ENCODE data around the gene SAMD14.

DNA sequence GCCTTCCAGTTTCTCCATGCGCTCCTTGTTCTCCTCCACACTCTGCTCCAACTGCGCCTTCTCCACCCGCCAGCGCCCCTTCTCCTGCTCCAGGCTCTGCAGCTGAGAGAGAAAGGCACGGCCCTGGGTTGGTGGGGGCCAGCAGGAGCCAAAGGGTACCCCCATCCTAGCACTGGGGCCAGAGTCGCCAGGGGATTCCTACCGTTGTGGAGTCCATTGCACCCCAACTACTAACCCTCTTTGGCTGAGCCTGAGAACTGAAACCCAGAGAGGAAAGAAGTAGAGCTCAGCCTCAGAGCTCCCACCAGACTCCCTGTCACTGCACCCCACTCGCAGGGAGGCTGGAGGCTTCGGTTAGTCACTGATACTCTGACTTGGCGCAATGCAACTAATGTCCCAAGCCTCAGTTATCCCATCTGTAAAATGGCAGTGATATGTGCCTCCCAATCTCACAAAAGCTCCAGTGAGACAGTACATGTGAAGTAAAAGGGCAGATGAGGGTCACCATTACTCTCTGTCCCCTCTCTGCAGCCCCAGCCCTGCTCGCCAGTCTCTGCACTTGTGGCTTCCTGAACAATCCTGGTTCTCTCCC is 6.2 kb upstream of the SAMD14 start:
- TF ChIP-seq, protein P1, sequence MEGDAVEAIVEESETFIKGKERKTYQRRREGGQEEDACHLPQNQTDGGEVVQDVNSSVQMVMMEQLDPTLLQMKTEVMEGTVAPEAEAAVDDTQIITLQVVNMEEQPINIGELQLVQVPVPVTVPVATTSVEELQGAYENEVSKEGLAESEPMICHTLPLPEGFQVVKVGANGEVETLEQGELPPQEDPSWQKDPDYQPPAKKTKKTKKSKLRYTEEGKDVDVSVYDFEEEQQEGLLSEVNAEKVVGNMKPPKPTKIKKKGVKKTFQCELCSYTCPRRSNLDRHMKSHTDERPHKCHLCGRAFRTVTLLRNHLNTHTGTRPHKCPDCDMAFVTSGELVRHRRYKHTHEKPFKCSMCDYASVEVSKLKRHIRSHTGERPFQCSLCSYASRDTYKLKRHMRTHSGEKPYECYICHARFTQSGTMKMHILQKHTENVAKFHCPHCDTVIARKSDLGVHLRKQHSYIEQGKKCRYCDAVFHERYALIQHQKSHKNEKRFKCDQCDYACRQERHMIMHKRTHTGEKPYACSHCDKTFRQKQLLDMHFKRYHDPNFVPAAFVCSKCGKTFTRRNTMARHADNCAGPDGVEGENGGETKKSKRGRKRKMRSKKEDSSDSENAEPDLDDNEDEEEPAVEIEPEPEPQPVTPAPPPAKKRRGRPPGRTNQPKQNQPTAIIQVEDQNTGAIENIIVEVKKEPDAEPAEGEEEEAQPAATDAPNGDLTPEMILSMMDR (conservative IDR thresholded peaks at IDR 0.05 in 1 of 2, IDR thresholded peaks at IDR 0.05 in 1 of 2; ENCODE audit: low read depth in 1 of 2, low read length in 2 of 2), result no peak
- TF ChIP-seq EZH2 (IDR thresholded peaks at IDR 0.05; ENCODE audit: low read length, missing control alignments), result no peak
